ENCODE results near the gene SLC27A1. TPM values are rescaled to one million over a fixed set of nuclear protein-coding genes. Genes with fewer than 3 reads are reported as not detected.

The SLC27A1 gene
- total and polyA plus RNA-seq, 10 of the 15 experiments (the other 5 are each of a cell fraction or from before 2014, with no cell fraction given): 0.11 to 2.3 (median 1.2) TPM

- TF ChIP-seq USF2 (IDR thresholded peaks at IDR 0.05; ENCODE audit: borderline replicate concordance, low read depth, low read length) (no peak), SP1 (IDR thresholded peaks at IDR 0.05; ENCODE audit: low read depth, low read length) (peak; percentile 83), CEBPB (IDR thresholded peaks at IDR 0.05; ENCODE audit: borderline replicate concordance in 1 of 2, low read depth in 2 of 2, low read length in 2 of 2) (no peak), FOS (IDR thresholded peaks at IDR 0.05; ENCODE audit: borderline replicate concordance, extremely low read depth, insufficient read length) (no peak), HDAC6 (IDR thresholded peaks at IDR 0.05; ENCODE audit: unreplicated experiment) (peak; percentile 19), CHD1 (IDR thresholded peaks at IDR 0.05; ENCODE audit: low read depth, low read length) (peak; percentile 75; the same call in 1 of the 2 replicates), PBX3 (IDR thresholded peaks at IDR 0.05; ENCODE audit: insufficient replicate concordance, low read depth, low read length) (no peak), RAD21 (IDR thresholded peaks at IDR 0.05; ENCODE audit: insufficient read depth, low read depth, low read length) (peak; percentile 22; the same call in 1 of the 2 replicates), MXI1 (IDR thresholded peaks at IDR 0.05; ENCODE audit: low read depth, low read length) (peak; percentile 88), MEF2B (IDR thresholded peaks at IDR 0.05; ENCODE audit: partially characterized antibody, poor library complexity, severe bottlenecking) (peak; percentile 74), NR2C2 (IDR thresholded peaks at IDR 0.05; ENCODE audit: borderline replicate concordance, control insufficient read depth, insufficient read length, low read depth) (no peak), NFXL1 (IDR thresholded peaks at IDR 0.05; ENCODE audit: borderline replicate concordance) (no peak), TAF1 (IDR thresholded peaks at IDR 0.05; ENCODE audit: borderline replicate concordance, low read depth, low read length) (peak; percentile 63; the same call in 1 of the 2 replicates), HDAC2 (IDR thresholded peaks at IDR 0.05) (no peak), SRF (IDR thresholded peaks at IDR 0.05; ENCODE audit: low read depth in 2 of 2, low read length in 2 of 2) (no peak), HDGF (IDR thresholded peaks at IDR 0.05) (peak; percentile 90), ZSCAN29 (IDR thresholded peaks at IDR 0.05) (no peak), BACH1 (IDR thresholded peaks at IDR 0.05; ENCODE audit: borderline replicate concordance) (peak; percentile 72), CTCF (IDR thresholded peaks at IDR 0.05 in 2 of 3, conservative IDR thresholded peaks at IDR 0.05 in 1 of 3; ENCODE audit: control insufficient read depth in 2 of 3, extremely low read depth in 1 of 3, insufficient read depth in 1 of 3, low read depth in 3 of 3, low read length in 3 of 3) (peak; percentile 30 to 57 (median 37); a peak in 5 of 6 replicates), SUPT20H (IDR thresholded peaks at IDR 0.05; ENCODE audit: borderline replicate concordance, control insufficient read depth, low read depth, low read length) (no peak), BHLHE40 (IDR thresholded peaks at IDR 0.05; ENCODE audit: borderline replicate concordance in 1 of 2, low read depth in 2 of 2, low read length in 1 of 2) (peak in 1 of 2 experiments; percentile 83), STAT1 (conservative IDR thresholded peaks at IDR 0.05) (peak; percentile 89), TARDBP (IDR thresholded peaks at IDR 0.05; ENCODE audit: borderline replicate concordance) (peak; percentile 67; the same call in 1 of the 2 replicates), DPF2 (IDR thresholded peaks at IDR 0.05) (peak; percentile 96)
Measured at GRCh38 chr19:17511724-17512573, 41.6 kb downstream of the SLC27A1 start (continued).
